Osteocyte (in vitro differentiated cells): ENCODE results near the gene HNF4A. TPM values are rescaled to one million over a fixed set of nuclear protein-coding genes. Genes with fewer than 3 reads are reported as not detected.

Experiments
- DNase-seq: peaks from one replicate; pipeline ENCODE4 v3.0.0; 2021; ENCODE audit warnings: mixed read lengths; ENCODE audit not compliant: unreplicated experiment; ENCODE audit errors: extremely low spot score
- H3K27ac Mint-ChIP-seq: one replicate; pipeline ENCODE4 v1.8.0; 2021; ENCODE audit warnings: mild to moderate bottlenecking, mixed read lengths; ENCODE audit not compliant: unreplicated experiment
- H3K27me3 Mint-ChIP-seq: one replicate; pipeline ENCODE4 v1.8.0; 2021; ENCODE audit warnings: mixed read lengths; ENCODE audit not compliant: unreplicated experiment
- H3K36me3 Mint-ChIP-seq: one replicate; pipeline ENCODE4 v1.8.0; 2021; ENCODE audit warnings: mixed read lengths; ENCODE audit not compliant: unreplicated experiment
- H3K4me1 Mint-ChIP-seq: one replicate; pipeline ENCODE4 v1.8.0; 2021; ENCODE audit warnings: mixed read lengths; ENCODE audit not compliant: unreplicated experiment
- H3K4me3 Mint-ChIP-seq: one replicate; pipeline ENCODE4 v1.8.0; 2021; ENCODE audit warnings: mild to moderate bottlenecking, moderate library complexity, mixed read lengths; ENCODE audit not compliant: unreplicated experiment
- H3K9me3 Mint-ChIP-seq: one replicate; pipeline ENCODE4 v1.8.0; 2021; ENCODE audit warnings: mixed read lengths; ENCODE audit not compliant: unreplicated experiment
- total RNA-seq: library from RNA; stranded (reverse); gene quantifications from 2 replicates; pipeline ENCODE4 v1.2.1, GENCODE V29; 2021
- TF ChIP-seq, protein P1 (sequence below): fragments of 200-600 bp; sonication (generic); IDR thresholded peaks from 2 replicates; pipeline ENCODE4 v1.5.0; 2021; ENCODE audit warnings: antibody characterized with exemption, mild to moderate bottlenecking, moderate library complexity

HNF4A gene
- total RNA-seq, 1 donor from 2014 or later: not detected

GRCh38 chr20:44398335-44398734 is 42.8 kb downstream of the HNF4A start:
- Mint-ChIP-seq H3K4me1 (no peaks in the 10 kb centered on the region), H3K36me3 (no peaks in the 10 kb centered on the region), H3K9me3 (no peaks in the 10 kb centered on the region), H3K4me3 (no peak overlapping the region), H3K27ac (no peak overlapping the region), H3K27me3 (peaks cover 33% of the 10 kb centered on the region)
- TF ChIP-seq, protein P1, sequence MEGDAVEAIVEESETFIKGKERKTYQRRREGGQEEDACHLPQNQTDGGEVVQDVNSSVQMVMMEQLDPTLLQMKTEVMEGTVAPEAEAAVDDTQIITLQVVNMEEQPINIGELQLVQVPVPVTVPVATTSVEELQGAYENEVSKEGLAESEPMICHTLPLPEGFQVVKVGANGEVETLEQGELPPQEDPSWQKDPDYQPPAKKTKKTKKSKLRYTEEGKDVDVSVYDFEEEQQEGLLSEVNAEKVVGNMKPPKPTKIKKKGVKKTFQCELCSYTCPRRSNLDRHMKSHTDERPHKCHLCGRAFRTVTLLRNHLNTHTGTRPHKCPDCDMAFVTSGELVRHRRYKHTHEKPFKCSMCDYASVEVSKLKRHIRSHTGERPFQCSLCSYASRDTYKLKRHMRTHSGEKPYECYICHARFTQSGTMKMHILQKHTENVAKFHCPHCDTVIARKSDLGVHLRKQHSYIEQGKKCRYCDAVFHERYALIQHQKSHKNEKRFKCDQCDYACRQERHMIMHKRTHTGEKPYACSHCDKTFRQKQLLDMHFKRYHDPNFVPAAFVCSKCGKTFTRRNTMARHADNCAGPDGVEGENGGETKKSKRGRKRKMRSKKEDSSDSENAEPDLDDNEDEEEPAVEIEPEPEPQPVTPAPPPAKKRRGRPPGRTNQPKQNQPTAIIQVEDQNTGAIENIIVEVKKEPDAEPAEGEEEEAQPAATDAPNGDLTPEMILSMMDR: no peak
- DNase-seq: no peak

DNA sequence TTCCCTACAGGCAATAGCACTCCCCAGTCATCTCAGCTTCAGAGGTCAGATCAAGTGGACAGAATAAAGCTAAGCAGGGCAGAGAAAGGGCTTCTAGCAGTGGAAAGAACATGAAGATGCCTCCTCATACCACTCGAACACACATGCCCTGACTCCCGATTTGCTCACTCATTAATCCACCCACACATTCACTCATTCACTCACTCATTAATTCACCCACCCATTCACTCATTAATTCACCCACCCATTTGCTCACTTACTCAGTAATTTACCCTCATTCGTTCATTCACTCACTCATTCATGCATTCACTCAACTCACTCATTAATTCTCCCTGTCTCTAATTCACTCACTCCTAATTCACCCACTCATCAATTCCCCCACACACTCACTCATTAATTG is 43.9 kb downstream of the HNF4A start:
- H3K27ac Mint-ChIP-seq: no peak overlapping the region
- DNase-seq: no peak
- H3K27me3 Mint-ChIP-seq: peaks cover 33% of the 10 kb centered on the region
- no peak overlapping the region for H3K4me3 Mint-ChIP-seq
- no peaks in the 10 kb centered on the region for H3K36me3 Mint-ChIP-seq
- TF ChIP-seq, protein P1: no peak
- H3K4me1 Mint-ChIP-seq: no peaks in the 10 kb centered on the region
- H3K9me3 Mint-ChIP-seq: no peaks in the 10 kb centered on the region

DNA sequence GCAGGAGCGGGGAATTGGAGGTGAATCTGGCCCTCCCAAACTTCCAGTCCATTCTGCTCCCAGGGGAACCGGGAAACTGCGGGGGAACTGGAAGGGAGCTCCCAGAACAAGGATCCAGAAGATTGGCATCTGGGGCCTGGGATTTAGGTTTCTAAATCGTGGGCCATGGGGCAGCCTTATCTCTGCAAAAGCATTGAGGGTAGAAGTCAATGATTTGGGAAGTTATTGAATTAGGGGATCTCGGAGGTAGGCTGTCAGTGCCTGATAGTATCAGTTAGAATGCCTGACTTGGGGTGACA is 45.1 kb downstream of the HNF4A start:
- no peak overlapping the region for H3K27ac Mint-ChIP-seq

DNA sequence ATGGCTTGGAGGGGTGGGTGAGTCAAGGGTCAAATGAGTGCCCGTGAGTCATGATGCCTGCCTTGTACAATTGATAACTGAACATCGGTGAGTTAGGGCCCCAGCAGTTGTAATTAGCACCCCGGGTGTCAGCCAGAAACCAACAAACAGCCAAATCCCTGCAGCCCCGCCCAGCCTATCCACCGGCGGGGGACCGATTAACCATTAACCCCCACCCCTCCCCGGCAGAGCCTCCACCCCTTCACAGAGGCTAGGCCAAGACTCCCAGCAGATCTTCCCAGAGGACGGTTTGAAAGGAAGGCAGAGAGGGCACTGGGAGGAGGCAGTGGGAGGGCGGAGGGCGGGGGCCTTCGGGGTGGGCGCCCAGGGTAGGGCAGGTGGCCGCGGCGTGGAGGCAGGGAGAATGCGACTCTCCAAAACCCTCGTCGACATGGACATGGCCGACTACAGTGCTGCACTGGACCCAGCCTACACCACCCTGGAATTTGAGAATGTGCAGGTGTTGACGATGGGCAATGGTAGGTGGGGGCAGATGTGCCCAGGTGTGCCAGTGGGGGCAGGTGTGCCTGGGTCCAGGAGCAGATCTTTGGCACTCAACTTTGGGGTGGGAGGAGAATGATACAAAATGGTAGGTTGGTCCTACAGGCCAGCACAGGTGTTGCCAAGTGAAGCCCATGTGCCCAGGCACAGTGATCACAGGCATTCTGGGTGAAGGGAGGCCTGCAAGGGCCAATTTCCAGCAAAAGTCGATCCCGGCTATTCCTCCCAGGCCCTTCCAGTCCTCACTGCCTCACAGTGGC is 45.7 kb downstream of the HNF4A start:
- Mint-ChIP-seq H3K36me3 (no peaks in the 10 kb centered on the region), H3K9me3 (no peaks in the 10 kb centered on the region), H3K27ac (no peak overlapping the region), H3K4me1 (no peaks in the 10 kb centered on the region), H3K4me3 (no peak overlapping the region), H3K27me3 (peaks cover 33% of the 10 kb centered on the region)
- TF ChIP-seq, protein P1: no peak
- DNase-seq: no peak

More for the DNA sequence above, 45.1 kb downstream of the HNF4A start:
- Mint-ChIP-seq H3K9me3 (no peaks in the 10 kb centered on the region), H3K4me1 (no peaks in the 10 kb centered on the region), H3K4me3 (no peak overlapping the region), H3K27me3 (peaks cover 33% of the 10 kb centered on the region), H3K36me3 (no peaks in the 10 kb centered on the region)
- TF ChIP-seq, protein P1: no peak
- no peak for DNase-seq

- Mint-ChIP-seq H3K4me3 (no peak overlapping the region), H3K9me3 (no peaks in the 10 kb centered on the region), H3K4me1 (no peaks in the 10 kb centered on the region), H3K27me3 (peaks cover 26% of the 10 kb centered on the region), H3K36me3 (no peaks in the 10 kb centered on the region), H3K27ac (no peak overlapping the region)
- no peak for DNase-seq
- TF ChIP-seq, protein P1: no peak
These were observed 46.4 kb downstream of the HNF4A start for GRCh38 chr20:44401770-44402390.
